Mammary epithelial cell (primary cell): ENCODE results near the gene PDCD6IP.

Experiments
- EZH2 ChIP-seq: IDR thresholded peaks from 2 replicates; pipeline ENCODE4 v1.6.1; 2012; ENCODE audit warnings: low read length, inconsistent platforms, borderline replicate concordance
- TF ChIP-seq, protein P1 (sequence below), 2 donors: IDR thresholded peaks in 1 of 2; conservative IDR thresholded peaks in 1 of 2; 2 replicates each; pipeline ENCODE4 v1.5.1; 2011 to 2012; ENCODE audit warnings: inconsistent platforms in 2 of 2, low read length in 2 of 2, mild to moderate bottlenecking in 2 of 2, control low read depth in 1 of 2, low read depth in 1 of 2; ENCODE audit not compliant: insufficient read depth in 1 of 2; ENCODE audit errors: extremely low read depth in 1 of 2

DNA sequence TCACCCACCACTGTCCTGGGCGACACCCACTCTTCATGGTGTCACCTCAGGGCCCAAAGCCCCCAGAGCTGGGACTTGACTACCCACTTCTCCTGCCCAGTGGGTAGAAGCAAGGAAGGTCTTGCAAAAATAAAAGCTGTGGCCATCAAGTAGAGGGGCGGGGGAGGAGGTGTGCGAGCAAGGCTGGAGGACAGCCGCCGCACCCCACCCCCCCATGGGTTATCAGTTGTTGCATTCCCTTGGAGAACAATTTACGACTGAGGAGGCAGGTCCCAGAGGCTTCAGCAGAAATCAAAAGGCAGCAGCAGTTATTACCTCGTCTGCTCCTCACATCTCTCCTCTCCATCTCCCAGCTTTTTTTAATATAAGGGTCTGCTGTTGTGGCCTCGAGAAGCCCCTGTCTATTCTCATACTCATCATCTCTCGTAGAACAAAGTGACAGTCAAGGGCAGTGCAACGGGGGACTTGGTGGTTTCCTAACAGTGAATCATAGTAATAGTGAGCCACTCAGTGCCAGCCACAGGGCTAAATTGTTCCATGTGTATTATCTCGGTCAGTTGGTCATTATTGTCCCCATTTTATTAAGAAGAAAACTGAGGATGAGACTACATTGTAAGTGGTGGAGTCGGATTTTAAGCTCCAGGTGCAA, 116.4 kb downstream of the PDCD6IP start:
- TF ChIP-seq, protein P1, sequence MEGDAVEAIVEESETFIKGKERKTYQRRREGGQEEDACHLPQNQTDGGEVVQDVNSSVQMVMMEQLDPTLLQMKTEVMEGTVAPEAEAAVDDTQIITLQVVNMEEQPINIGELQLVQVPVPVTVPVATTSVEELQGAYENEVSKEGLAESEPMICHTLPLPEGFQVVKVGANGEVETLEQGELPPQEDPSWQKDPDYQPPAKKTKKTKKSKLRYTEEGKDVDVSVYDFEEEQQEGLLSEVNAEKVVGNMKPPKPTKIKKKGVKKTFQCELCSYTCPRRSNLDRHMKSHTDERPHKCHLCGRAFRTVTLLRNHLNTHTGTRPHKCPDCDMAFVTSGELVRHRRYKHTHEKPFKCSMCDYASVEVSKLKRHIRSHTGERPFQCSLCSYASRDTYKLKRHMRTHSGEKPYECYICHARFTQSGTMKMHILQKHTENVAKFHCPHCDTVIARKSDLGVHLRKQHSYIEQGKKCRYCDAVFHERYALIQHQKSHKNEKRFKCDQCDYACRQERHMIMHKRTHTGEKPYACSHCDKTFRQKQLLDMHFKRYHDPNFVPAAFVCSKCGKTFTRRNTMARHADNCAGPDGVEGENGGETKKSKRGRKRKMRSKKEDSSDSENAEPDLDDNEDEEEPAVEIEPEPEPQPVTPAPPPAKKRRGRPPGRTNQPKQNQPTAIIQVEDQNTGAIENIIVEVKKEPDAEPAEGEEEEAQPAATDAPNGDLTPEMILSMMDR (conservative IDR thresholded peaks at IDR 0.05 in 1 of 2, IDR thresholded peaks at IDR 0.05 in 1 of 2; ENCODE audit: extremely low read depth in 1 of 2, insufficient read depth in 1 of 2, low read depth in 1 of 2, low read length in 2 of 2), result no peak
- no peak for TF ChIP-seq EZH2
